Epithelial cell of esophagus (primary cell): Measurements from ENCODE around the gene NCOA1.
"Not testable (repeated sequence)": the region's sequence is repeated elsewhere in the genome, so short reads cannot be mapped to it uniquely, and the experiment has no call there.

ENCODE experiments used
- DNase-seq: peaks from one replicate; pipeline ENCODE4 v3.0.0; 2010; ENCODE audit warnings: low read depth
- H3K4me3 ChIP-seq: 2 replicates; pipeline ENCODE4 v1.5.1; 2011; ENCODE audit warnings: mild to moderate bottlenecking, low read length, control low read depth
- CTCF ChIP-seq: IDR thresholded peaks from 2 replicates; pipeline ENCODE4 v1.5.1; 2011; ENCODE audit warnings: low read depth, mild to moderate bottlenecking, low read length, control low read depth, inconsistent platforms; ENCODE audit not compliant: insufficient read depth; ENCODE audit errors: missing control alignments

The NCOA1 gene

DNA sequence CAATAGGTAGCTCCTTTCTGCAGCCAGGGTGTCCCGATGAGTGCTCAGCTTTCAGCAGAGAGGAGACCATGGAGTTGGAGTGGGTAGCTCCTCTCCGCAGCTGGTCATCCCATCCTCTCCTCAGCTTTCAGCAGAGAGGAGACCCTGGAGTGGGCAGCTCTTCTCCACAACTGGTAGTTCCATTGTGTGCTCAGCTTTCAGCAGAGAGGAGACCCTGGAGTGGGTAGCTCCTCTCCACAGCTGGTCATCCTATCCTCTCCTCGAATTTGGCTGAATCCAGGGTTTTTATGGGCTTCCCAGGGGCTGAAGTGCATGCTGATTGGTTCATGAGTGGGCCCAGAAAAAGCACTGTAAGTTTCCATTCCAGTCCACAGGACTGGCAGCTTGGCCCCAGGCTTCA, 75.2 kb downstream of the NCOA1 start:
- no peak overlapping the region for H3K4me3 ChIP-seq
- no peak for TF ChIP-seq CTCF
- DNase-seq: no peak

DNA sequence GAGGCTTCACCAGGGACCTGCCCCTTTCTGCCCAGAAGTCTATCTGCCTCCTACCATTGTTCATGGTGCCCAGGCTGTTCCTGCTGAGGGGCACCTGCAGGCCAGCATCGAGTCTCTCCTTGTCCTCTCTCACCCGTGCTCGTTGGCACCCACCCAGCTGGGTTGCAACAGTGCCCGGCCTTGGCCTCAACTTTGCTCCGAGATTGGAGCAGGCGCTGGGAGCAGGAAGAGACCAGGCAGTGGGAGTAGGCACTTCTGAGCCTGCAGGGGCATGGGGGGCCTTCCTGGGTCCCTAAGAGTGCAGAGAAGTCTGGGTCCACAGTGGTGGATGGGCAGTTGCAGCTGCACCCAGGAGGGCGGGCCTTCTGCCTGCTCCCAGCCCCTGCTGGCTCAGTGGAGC, 75.6 kb downstream of the NCOA1 start:
- no peak for DNase-seq
- H3K4me3 ChIP-seq: no peak overlapping the region
- no peak for TF ChIP-seq CTCF

- no peak overlapping the region for H3K4me3 ChIP-seq
- DNase-seq: no peak
- no peak for TF ChIP-seq CTCF
Measured at GRCh38 chr2:24568551-24568950, 77.5 kb downstream of the NCOA1 start.

GRCh38 chr2:24569565-24569964, 78.5 kb downstream of the NCOA1 start:
- DNase-seq, H3K4me3 ChIP-seq: not testable (repeated sequence)

- no peak for DNase-seq
- H3K4me3 ChIP-seq: no peak overlapping the region
- TF ChIP-seq CTCF: no peak
Measured at GRCh38 chr2:24570225-24570624, 79.2 kb downstream of the NCOA1 start.

DNA sequence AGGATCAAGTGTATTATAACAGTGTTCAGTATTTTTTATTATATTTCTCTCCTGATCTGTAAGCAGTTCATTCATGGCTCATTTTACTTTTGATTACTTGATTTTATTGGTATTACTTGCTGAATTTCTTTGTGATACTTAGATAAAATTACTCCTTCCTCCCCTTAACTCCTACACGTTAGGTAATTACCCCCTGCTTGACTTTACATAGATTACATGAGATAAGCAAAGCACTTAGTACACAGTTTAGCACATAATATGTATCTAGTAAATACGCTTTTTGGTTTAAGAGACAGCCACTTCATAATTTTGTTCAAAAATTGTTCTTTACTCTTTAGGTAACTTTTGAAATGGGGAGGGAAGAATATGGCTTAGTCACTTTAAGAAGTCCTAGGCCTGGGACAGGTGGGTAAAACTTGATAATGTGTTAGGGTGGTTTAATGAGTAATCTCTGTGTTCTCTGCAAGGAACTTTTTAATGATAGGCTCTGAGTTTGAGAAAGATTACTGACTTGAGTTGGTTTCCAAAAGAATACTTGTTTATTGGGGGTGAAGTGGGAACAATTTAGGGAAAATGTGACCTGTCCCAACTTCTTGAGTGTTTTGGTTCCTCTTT, 80.9 kb downstream of the NCOA1 start:
- DNase-seq: no peak
- no peak overlapping the region for H3K4me3 ChIP-seq
- no peak for TF ChIP-seq CTCF

DNA sequence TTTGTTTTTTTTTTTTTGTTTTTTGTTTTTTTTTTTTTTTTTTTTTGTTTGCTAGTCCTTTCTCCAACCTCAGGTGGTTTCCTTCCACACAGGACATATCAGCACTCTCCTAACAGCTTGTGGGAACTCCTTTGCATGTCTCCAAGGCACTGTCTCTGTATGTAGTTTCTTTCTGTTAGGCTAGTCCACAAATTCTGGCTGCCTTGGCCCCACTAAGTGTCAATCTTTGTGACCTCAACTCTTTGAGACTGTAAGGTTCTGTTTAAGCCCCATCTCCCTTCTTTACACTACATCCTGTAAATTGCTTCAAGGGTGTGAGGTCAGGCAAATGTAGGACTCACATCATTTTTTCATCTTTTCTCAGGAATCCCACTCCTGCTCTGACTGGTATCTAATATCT, 85.1 kb downstream of the NCOA1 start:
- no peak for DNase-seq
- no peak for TF ChIP-seq CTCF
- H3K4me3 ChIP-seq: no peak overlapping the region
